Kidney (tissue), 14 donors: Measurements from ENCODE around the gene VPS18. TPM values are rescaled to one million over a fixed set of nuclear protein-coding genes. Genes with fewer than 3 reads are reported as not detected.

ENCODE experiments used
- DNase-seq, 5 donors: peaks; one replicate each; pipeline ENCODE4 v3.0.0-alpha.2; 2013 to 2020
- FAIRE-seq: peaks from 2 replicates; lab custom pipeline; 2012; peaks lifted over from hg19 to GRCh38; lab: Jason Lieb, UNC
- H3K27ac ChIP-seq, 2 donors: one replicate each; pipeline ENCODE4 v1.7.0; 2013; ENCODE audit warnings: low read depth in 2 of 2, low read length in 2 of 2, inconsistent platforms in 1 of 2
- H3K27me3 ChIP-seq: one replicate; pipeline ENCODE4 v1.7.1; 2013; ENCODE audit warnings: low read length, inconsistent platforms; ENCODE audit not compliant: control insufficient read depth, insufficient read depth
- H3K36me3 ChIP-seq, 3 donors: one replicate each; pipeline versions ENCODE4 v1.7.0 to v1.7.1; 2013; ENCODE audit warnings: low read length in 3 of 3, control low read depth in 1 of 3, inconsistent platforms in 1 of 3; ENCODE audit not compliant: insufficient read depth in 3 of 3, control insufficient read depth in 2 of 3
- H3K4me1 ChIP-seq, 3 donors: one replicate each; pipeline versions ENCODE4 v1.7.0 to v1.7.1; 2013; ENCODE audit warnings: low read length in 3 of 3, inconsistent platforms in 1 of 3, low read depth in 1 of 3; ENCODE audit not compliant: control insufficient read depth in 2 of 3, insufficient read depth in 2 of 3
- H3K4me3 ChIP-seq, 3 donors: one replicate each; pipeline versions ENCODE4 v1.7.0 to v1.8.1; 2013; ENCODE audit warnings: low read length in 3 of 3, control low read depth in 1 of 3, inconsistent platforms in 1 of 3
- H3K9ac ChIP-seq, 3 donors: one replicate each; pipeline versions ENCODE4 v1.7.0 to v1.7.1; 2013; ENCODE audit warnings: low read length in 3 of 3, control low read depth in 1 of 3, inconsistent platforms in 1 of 3
- H3K9me3 ChIP-seq, 3 donors: one replicate each; pipeline versions ENCODE4 v1.7.0 to v1.7.1; 2013; ENCODE audit warnings: low read length in 3 of 3, control low read depth in 1 of 3, inconsistent platforms in 1 of 3; ENCODE audit not compliant: control insufficient read depth in 2 of 3, insufficient read depth in 1 of 3
- CTCF ChIP-seq: IDR thresholded peaks from 3 replicates; pipeline ENCODE4 v1.5.1; 2012; ENCODE audit warnings: mild to moderate bottlenecking, moderate library complexity, borderline replicate concordance; ENCODE audit not compliant: insufficient read depth; ENCODE audit errors: extremely low read depth
- intact Hi-C: fragments of 100-400 bp; cut with DNase I; formaldehyde crosslinking; loops from one replicate; pipeline ENCODE4 v1.11.1; 2022
- polyA plus RNA-seq: library from polyadenylated mRNA; stranded (reverse); fragments of 350-450 nt; fragmentation: Illumina TruSeq; extraction: RNeasy Lipid Tissue Mini Kit (QIAGEN cat#74804); gene quantifications from one replicate; pipeline ENCODE4 v1.2.3, GENCODE V29; 2014; ENCODE audit warnings: low read depth, low replicate concordance; ENCODE audit not compliant: insufficient read depth
- total RNA-seq: library from RNA; stranded (reverse); fragmentation: NEBNext Ultra II Directional; extraction: Animal tissue kit (Norgen Biotek cat#: 25700); gene quantifications from one replicate; pipeline ENCODE4 v1.2.1, GENCODE V29; 2021
- donor health status: control.
- donor health status: control.
- donor health status: control.
- donor health status: control.
- donor health status: control.
- donor health status: DM: yes; HTN: yes; CAD: no.
- donor health status: Normal renal cell carcinoma (clear cell type).

Gene VPS18
- total and polyA plus RNA-seq, 2 donors from 2014 or later = 21.9 to 28.1 TPM

DNA sequence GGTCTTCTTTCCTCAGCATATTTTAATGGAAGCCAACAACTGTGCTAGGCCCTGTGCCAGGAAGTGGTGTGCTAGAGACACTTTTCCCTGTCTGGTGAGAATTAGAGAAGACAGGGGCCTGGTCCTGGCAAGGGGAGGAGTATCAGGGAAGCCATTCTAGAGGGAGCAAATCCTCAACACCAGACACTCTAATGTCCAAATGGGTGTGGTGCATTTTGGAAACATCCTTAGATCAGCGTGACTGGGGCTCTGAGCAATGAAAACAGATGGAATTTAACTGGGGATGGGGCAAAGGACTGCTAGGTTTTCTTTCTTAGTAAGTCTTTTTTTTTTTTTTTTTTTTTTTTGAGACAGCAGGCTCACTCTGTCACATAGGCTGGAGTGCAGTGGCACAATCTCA, 7.7 kb upstream of the VPS18 start:
- TF ChIP-seq CTCF = no peak
- intact Hi-C loops = no loop called here
- H3K9ac ChIP-seq = no peak overlapping the region
- H3K4me1 ChIP-seq = no peaks in the 10 kb centered on the region
- H3K9me3 ChIP-seq = no peaks in the 10 kb centered on the region
- H3K27ac ChIP-seq = no peak overlapping the region
- no peaks in the 10 kb centered on the region for H3K36me3 ChIP-seq
- H3K4me3 ChIP-seq = no peak overlapping the region
- H3K27me3 ChIP-seq = no peaks in the 10 kb centered on the region
- DNase-seq (no peak), FAIRE-seq (no peak)

DNA sequence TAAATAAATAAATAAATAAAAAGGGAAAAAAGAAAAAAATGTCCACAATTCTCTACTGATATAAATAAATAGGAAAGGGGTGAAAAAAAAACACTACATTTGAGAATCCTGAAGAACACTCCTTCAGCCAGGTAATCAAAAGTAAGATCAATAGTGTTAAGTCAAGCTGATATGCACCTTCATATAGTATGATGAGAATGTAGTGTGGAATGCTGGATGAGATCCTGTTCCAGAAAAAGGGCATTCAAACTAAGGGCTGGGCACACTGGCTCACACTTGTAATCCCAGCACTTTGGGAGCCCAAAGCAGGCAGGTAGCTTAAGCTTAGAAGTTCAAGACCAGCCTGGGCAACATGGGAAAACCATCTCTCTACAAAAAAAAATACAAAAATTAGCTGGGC, 5.1 kb upstream of the VPS18 start:
- TF ChIP-seq CTCF = no peak

GRCh38 chr15:40891138-40891537, 3.1 kb upstream of the VPS18 start:
- Histone ChIP-seq H3K36me3 (peaks cover 0 to 4% (median 3%) of the 10 kb centered on the region in 3 donors), H3K27ac (no peak overlapping the region)

More for the DNA sequence above, 5.1 kb upstream of the VPS18 start:
- Histone ChIP-seq H3K4me3 (no peak overlapping the region), H3K4me1 (peaks cover 0 to 7% (median 4%) of the 10 kb centered on the region in 3 donors), H3K36me3 (no peaks in the 10 kb centered on the region), H3K9me3 (no peaks in the 10 kb centered on the region), H3K9ac (no peak overlapping the region), H3K27ac (no peak overlapping the region), H3K27me3 (no peaks in the 10 kb centered on the region)
- no peak for FAIRE-seq
- no peak for DNase-seq
- intact Hi-C loops = no loop called here

More at GRCh38 chr15:40891138-40891537, 3.1 kb upstream of the VPS18 start:
- no peak overlapping the region for H3K9ac ChIP-seq
- no peaks in the 10 kb centered on the region for H3K9me3 ChIP-seq
- DNase-seq = no peak
- FAIRE-seq = no peak
- peaks cover 0 to 18% (median 11%) of the 10 kb centered on the region in 3 donors for H3K4me1 ChIP-seq
- no peak for TF ChIP-seq CTCF
- intact Hi-C loops = no loop called here
- H3K27me3 ChIP-seq = no peaks in the 10 kb centered on the region
- no peak overlapping the region for H3K4me3 ChIP-seq
